Measurements from ENCODE around the gene NOBOX. TPM values are rescaled to one million over a fixed set of nuclear protein-coding genes. Genes with fewer than 3 reads are reported as not detected.
"Not testable (repeated sequence)": the region's sequence is repeated elsewhere in the genome, so short reads cannot be mapped to it uniquely, and the experiment has no call there.

NOBOX gene
- total RNA-seq = not detected in 2 replicates

DNA sequence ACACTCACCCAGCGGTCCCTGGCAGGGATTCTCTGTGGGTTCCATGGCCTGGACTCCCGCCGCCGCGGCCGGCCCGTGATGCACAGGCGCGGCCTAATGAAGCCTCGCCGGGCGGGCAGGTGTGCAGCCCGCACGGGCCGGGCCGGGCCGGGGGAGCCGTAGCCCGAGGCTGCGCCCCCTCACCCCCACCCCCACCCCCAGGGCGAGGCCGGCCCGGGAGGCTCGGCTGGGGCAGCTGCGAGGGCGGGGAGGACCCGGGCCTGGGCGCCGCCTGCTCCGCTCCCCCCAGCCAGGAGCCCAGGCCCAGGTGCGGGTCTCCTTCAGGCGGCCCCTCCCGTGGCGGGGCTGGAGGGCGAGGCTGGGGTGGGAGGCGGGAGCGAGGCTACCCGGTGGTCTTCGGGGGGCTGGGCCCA is at the start of gene NOBOX:
Gene NOBOX (minus strand): TSS at position 45 of the 413 bp plus-strand sequence.
- intact Hi-C loops (cut with micrococcal nuclease) = no loop called here

DNA sequence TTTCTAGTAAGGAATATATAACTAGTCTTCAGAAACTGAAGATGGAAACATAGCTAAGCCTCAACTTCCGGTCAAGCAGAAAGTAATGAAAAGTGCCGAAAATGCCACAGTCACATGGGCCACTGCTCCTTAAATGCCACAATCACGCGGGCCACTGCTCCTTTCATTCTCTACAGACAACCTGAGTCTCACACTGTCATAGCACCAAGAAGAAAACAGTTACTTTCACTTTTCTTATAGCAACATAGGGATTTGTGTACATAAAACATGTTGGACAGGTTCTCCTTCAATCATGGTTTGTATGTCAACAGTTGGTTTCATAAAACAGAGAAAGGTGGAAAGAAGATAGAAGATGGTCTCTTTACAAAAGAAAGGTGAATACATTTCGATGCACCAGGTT is 48.6 kb upstream of the NOBOX start:
- intact Hi-C loops (cut with micrococcal nuclease) = no loop called here

DNA sequence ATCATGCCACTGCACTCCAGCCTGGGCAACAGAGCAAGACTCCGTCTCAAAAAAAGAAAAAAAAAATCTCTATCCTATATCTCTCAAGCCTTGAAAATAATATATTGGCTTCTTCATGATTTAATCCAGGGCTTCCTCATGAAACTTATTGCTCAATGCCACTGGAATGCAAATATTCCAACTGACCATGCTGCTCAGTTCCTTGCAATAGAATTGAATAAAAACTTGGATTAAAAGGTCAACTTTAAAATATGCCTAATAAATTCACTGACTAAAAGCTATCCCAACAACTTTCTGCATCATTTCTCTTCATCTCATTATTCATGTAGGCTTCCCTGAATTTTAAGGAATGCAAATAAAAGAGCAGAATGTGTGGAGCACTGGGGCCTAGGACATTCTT is 42.1 kb upstream of the NOBOX start:
- intact Hi-C loops (cut with micrococcal nuclease) = no loop called here

DNA sequence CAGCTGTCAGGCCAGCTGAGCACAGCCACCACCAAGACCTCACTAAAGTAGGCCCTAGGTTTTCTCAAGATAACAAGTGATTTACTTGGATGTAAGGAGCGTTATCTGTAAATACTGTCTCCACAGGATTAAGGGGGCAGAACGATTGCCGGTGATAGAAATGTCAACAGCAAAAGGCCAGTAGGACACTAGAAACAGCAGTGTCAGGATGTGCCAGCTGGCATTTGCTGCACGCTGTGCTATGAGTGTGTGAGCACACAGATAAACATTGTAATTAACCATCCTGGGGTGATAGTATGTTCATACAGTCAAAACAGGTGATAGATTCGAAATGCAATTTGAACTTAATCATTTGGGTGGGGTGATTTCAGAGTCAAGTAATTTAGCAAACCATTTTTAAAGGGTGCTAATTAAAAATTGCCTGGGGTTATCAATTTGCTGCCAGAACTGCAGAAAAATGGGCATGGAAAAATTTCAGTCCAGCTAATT is 36.3 kb upstream of the NOBOX start:
- intact Hi-C loops (cut with micrococcal nuclease) = loop anchor here (5.0 kb wide), 1 partner anchor 47 kb away; no protein-coding TSS in a partner anchor

DNA sequence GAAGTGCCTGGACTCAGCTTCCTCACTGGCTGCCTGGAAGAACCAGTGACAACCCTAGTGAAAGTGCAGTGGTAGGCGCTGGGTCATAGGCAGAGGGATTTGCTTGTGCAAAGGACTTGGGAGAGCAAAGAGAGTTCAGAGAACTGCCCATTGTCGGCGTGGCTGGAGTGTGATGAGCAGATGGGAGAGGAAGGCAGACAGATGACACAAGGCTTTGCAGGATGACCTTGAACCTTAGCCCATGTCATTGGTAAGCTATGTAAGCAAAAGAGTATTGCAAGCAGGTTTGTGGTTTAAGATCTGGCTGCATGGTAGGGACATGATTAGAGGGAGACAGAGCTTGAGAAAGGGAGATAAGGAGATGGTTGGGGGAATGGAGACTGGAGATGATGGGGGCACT is 35.3 kb upstream of the NOBOX start:
- intact Hi-C loops (cut with micrococcal nuclease) = loop anchor here (5.0 kb wide), 1 partner anchor 46 kb away; no protein-coding TSS in a partner anchor

DNA sequence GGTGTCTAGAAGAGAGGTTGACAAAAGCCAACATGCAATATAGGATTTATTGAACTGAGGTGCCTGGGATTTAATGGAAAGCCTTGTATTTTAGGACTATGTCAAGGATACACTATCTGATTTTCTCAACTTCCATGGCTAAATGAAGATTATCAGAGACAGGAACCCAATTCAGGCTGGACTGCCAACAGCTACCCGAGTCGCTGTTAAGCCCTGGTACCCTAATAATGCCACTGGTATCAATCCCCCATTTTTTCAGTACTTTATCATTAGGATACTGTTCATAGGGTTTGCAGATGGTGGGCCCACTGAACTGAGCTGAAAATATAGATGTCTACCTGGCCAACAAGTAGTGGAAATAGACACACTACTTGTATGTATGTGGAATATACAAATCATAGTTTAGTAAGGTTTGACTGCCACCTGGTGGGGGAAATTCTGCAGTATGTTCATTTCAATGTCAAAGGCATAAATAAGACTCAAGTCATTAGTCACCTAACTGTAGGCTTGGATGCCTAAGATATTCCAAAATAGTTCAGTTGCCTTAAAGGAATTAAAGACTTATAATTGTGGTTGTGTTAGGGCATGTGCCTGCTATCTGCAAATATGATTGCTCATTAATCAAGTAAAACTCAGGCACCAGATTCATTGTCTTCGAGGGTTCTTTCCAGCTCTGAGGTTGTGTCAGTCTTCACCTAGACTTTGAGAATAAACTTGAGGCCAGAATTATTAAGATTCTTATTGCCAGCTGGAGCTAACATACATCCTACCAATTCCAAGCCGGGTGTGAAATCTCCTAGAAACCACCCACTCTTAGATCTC is 34.1 kb upstream of the NOBOX start:
- intact Hi-C loops (cut with micrococcal nuclease) = loop anchor here (5.0 kb wide), 1 partner anchor 45 kb away; no protein-coding TSS in a partner anchor

DNA sequence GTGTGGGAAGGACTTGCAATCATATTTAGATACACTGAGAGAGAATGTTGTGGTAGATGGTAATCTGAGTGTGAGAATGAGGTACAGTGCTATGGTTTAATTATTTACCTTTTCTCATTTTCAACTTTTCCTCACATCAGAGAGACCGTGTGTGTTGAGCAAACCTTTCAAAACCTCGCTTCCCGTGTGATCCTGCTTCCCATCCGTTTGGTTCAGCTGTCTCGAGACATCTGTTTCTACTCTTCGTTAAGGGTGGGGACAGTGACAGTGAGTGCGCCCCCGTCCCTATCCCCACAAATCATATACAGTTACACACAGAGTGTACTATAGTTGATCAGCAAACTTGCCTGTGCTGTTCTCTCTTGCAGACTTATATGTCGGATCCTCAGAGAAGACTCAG is 33.0 kb upstream of the NOBOX start:
- intact Hi-C loops (cut with micrococcal nuclease) = loop anchor here (5.0 kb wide), 1 partner anchor 44 kb away; no protein-coding TSS in a partner anchor

DNA sequence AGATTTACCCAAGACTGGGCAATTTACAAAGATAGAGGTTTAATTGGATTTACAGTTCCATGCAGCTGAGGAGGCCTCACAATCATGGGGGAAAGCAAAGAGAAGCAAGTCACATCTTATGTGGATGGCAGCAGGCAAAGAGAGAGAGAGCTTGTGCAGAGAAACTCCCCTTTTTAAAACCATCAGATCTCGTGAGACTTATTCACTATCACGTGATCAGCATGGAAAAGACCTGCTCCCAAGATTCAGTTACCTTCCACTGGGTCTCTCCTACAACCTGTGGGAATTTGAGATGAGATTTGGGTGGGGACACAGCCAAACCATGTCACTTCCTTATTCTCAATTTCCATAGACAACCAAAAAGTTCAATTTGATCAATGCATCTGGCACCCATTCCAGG is 24.9 kb upstream of the NOBOX start:
- intact Hi-C loops (cut with micrococcal nuclease) = no loop called here

DNA sequence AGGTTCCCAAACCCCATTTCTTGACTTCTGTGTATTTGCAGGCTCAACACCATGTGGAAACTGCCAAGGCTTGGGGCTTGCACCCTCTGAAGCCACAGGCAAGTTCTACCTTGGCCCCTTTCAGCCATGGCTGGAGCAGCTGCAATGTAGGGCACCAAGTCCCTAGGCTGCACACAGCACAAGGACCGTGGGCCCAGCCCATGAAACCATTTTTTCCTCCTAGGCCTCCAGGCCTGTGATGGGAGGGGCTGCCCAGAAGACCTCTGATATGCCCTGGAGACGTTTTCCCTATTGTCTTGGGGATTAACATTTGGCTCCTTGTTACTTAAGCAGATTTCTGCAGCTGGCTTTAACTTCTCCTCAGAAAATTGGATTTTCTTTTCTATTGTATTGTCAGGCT is 24.0 kb upstream of the NOBOX start:
- intact Hi-C loops (cut with micrococcal nuclease) = not testable (repeated sequence)

DNA sequence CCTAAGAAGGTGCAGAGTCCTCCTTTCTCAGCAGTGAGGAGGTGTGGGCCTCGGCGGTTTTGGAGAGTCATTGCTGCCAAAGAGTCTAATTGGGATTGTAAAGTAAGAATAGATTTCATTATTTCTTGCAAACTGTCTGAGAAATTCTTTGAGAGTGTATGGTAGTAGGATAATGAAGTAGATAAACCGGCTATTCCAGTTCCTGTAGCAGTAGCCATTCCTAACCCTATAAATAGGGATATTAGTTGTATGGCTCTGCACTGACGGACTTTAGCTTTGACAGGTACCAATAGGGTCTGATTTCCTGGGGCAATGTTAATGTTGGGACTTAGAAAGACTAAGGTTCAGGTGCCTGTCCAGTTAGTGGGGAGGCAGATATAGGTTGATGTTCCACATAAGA is 15.4 kb upstream of the NOBOX start:
- intact Hi-C loops (cut with micrococcal nuclease) = not testable (repeated sequence)

DNA sequence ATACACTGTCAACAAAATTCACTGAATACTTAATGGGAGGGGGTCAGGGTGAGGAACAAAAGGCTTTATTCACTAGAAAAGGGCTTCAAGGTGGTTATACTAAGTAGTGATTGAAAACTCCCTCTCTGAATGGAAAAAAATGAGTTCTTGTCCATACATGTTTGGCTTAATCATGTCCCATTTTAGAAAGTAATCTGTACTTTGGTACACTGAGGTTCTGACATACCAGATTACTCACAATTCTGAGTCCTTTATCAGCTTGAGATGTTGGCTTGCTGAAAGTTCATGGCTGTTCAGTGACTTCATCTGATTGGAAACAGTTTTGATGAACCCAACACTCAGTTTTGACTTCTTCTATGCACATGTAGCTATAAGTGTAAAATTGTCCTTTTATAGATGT is 12.8 kb upstream of the NOBOX start:
- intact Hi-C loops (cut with micrococcal nuclease) = no loop called here

DNA sequence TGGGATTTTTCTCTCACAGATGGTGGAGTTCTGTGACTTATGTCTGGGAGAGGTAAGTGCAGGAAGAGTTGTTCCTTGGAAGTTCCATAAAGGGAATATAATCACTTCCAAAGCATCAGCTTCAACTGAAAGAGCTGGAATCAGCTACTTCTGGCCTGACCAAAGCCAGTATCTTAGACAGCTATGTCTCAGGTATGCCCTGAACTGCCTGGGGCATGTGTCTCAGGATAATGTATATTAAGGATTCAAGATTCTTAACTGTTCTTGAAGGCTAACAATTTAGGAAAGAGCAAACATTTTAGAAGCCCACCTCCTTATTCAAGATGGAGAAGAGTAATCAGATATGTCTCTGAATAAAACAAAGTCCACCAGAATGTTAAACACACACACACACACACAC is 12.4 kb upstream of the NOBOX start:
- intact Hi-C loops (cut with micrococcal nuclease) = no loop called here

DNA sequence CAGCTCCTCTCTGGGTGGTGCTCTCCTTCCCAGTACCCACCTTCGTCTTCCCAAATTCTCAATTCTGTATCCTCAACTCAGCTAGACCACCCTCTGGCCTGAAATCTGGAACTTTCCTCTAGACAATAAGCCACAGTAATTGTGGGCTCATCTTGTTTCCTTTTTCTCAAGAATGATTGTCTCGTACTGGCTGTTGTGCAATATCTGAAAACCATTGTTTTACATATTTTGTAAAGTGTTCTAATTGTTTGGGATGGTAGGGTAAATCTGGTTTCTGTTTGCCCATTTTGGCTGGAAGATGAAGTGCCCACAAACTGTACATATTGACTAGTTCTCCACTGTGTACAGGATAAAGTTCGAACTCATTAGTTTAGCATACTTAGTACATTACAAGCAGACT is 11.3 kb upstream of the NOBOX start:
- intact Hi-C loops (cut with micrococcal nuclease) = no loop called here

DNA sequence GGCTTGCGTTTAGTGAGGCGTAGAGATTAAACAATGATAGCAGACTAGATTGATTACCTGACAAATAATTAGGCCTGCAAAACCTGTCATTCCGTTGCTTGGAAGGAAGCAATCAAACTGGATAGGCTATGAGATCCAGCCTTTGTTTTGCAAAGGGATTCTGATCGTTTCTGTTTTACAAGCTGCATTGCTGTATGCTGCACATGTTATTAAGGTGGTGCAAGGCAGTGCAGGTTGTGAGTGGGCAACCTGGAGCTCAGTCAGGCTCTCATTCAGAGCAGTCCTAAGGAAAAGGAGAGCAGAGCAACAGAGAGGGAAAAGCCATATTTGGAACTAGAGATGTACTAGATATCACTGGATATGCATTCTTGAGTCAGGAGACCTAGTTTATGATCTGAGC is 6.9 kb upstream of the NOBOX start:
- intact Hi-C loops (cut with micrococcal nuclease) = no loop called here

DNA sequence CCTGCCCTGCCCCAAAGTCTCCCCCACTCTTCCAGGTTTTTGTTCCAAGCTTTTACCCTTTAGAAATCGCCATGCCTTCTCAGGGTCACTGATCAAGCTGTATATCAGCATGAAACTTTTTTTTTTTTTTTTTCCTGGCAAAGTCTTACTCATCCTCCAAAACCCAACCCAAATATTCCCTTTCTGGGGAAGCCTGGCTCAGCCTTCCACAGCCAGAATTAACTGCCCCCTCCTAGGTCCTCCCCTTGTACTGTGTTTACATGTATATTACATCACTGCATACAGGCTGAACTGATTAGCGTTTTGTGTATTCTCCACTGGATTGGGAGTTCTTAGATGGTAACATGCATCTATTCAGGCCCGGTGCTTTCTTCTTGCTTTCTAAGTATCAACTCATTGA is 4.6 kb upstream of the NOBOX start:
- intact Hi-C loops (cut with micrococcal nuclease) = no loop called here

DNA sequence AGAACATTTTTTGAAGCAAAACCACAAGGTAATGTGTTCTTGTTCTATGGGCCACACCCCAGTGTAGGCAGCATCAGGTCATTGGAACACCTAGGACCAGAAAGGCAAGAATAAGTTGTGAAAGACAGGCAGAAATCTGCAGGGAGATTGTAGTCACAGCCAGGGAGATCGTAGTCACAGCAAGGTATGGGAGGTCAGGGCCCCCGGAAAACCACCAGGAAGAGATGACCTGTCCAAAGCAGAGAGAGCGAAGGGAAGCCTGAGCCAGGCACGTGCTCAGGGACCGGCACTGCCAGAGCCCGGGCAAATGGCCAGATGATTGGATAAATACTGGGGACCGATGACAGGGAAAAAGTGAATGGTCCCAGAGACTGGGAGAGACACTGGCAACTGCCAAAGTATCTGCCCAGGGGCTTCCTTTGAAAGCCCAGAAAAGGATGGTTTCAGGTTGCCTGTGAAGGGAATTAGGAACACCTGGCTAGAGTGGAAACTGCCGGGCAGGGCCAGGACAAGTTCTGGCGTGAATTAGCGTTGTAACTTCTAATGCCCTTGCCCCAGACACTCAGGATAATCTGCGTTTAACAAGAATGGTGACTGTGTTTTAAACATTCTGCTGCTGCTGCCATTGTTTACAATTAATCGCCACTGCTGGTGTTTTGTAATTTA is 3.9 kb upstream of the NOBOX start:
- intact Hi-C loops (cut with micrococcal nuclease) = no loop called here

DNA sequence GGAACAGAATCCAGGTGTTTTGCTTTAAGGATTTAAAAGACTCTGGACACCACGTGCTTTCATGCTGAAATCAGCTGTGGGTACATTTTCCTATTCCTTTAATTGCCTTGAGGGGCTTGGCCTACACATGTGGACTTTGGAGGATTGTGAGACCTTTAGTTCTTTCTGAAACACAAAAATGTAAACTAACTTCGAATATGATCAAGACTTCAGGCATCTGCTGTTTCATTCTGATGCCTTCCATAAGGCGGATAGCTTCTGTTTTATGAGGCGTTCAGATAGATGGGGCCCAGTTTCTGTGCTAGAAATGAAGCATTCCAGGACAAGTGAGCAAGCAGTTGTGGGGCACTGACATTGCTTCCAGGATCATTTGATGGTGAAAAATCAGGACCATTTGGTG is 1.5 kb upstream of the NOBOX start:
- intact Hi-C loops (cut with micrococcal nuclease) = no loop called here

DNA sequence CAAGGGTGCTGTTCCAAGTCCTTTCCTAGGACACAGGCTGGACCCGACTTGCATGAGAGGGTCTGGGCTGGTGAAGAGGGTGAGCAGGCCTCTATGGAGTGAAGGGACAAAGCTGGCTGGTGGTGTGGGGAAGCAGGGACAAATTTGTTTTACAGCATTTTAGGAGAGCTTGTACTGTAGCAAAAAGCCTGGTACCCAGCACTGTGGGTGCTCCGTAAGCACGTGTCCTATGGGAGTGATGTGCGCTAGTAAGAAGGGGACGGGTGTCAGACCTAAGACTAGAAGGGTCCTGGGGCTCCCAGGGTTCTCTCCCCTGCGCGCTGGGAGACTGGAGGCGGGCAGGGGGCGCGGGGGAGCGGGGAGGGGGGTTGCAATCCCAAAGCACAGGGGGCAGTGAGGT is 391 bp downstream of the NOBOX start:
- intact Hi-C loops (cut with micrococcal nuclease) = no loop called here

DNA sequence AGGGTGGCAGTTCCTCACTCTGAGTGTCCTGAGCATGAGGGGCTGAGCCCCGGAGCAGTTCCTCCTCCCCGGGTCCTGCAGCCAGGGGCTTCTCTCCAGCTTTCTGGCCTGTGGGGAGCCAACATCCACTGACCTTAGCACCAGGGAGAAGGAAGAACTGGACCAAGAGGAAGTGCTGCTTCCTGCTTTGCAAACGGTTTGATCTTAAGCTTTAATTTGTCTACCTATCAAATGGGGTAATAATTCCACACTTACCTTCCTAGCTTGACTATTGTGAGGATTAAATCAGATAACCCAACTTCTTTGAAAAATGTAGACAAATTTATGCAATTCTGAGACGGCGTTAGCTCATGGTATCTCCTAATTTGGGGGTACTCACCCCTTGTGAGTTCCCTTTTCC is 2.0 kb downstream of the NOBOX start:
- intact Hi-C loops (cut with micrococcal nuclease) = no loop called here

DNA sequence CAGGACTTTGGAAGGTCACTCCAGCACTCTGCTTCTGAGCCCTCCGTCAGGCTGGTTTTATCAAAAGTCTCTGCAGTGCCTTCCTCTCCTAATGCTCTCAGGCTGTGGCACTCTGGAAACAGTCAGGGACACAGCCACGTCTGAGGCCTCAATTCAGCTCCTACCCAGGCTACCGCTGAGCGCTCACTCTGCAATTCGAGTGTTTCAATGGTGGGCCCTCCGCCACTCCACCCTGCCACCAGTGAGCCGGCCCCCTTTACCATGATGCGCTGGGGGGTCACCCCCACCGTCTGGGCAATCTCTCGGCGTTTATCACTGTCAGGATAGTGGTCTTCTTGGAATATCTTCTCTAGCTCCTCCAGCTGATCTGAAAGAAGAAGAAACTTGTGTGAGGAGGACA is 3.5 kb downstream of the NOBOX start:
- intact Hi-C loops (cut with micrococcal nuclease) = no loop called here

DNA sequence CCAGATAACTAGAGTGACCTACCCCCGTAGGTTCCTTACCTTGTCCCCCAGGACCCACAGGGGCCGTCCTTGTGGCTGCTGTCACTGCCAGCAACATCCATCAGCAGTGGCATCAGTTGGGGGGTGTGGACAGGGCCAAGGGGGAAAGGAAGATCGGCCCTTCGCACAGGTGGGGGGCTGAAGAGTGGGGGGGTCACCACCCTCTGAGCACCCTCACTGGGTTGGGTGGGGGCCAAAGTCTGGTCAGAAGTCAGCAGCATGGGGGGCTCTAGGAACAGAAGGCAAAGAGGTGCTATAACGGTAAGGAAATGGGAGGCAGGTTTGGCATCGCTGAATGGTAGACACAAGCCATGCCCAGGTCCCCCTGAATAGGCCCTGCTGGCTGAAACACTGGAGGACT is 4.6 kb downstream of the NOBOX start:
- intact Hi-C loops (cut with micrococcal nuclease) = no loop called here

DNA sequence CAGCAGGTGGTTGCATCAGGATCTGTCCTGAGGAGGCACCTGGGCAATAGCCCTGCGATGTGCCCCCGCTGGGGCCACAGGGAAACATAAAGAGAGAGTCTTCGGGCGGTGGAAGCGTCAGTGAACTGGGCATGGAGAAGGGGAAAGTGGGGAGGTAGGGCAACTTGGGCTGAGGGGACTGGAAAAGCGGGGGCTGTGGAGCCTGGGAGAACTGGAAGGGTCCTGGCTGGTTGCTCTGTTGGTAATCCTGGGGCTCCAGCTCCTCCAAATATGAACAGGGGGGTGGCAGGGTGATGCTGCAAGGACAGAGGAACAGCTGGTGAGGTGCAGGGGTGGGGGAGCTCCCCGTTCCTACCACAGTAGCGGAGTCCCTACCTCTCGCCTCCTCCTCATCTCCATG is 5.2 kb downstream of the NOBOX start:
- intact Hi-C loops (cut with micrococcal nuclease) = no loop called here

DNA sequence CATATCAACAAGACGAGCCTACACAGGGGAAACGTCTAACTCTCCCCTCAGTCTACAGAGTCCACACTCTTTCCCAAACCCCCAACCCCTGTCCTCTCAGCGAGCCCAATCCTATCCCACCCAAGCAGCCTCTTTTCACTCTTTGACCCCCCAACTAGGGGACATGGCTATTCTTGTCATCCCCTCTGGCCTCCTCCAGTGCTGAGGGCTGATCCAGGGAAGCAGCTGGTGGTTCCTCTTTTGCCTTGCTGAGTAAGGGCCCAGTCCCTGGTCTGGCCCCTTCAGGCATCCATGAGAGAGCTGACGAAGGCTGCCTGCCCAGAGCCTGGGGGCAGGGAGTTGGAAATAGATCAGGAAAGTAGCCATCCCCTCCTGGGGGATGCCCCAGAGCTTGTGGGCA is 6.4 kb downstream of the NOBOX start:
- intact Hi-C loops (cut with micrococcal nuclease) = no loop called here
